ENCODE results near the gene B3GALT6. TPM values are rescaled to one million over a fixed set of nuclear protein-coding genes. Genes with fewer than 3 reads are reported as not detected.

The B3GALT6 gene
- total and polyA plus RNA-seq, 4 donors = 1.2 to 9.0 (median 8.3) TPM

- DNase-seq (ENCODE audit: low spot score) = no peak
- WGBS = 55% methylated on average over 19 of the region's 19 CpGs
- H3K4me3 ChIP-seq (ENCODE audit: low read depth in 1 of 3, low read length in 3 of 3) = no peak overlapping the region
- no peak for TF ChIP-seq ZBTB33 (IDR thresholded peaks at IDR 0.05)
- H3K36me3 ChIP-seq (ENCODE audit: control insufficient read depth in 4 of 4, insufficient read depth in 3 of 4, low read depth in 1 of 4, low read length in 3 of 4) = no peaks in the 10 kb centered on the region
- H3K9me3 ChIP-seq (ENCODE audit: control insufficient read depth in 4 of 4, low read length in 3 of 4) = no peaks in the 10 kb centered on the region
- H3K27me3 ChIP-seq (ENCODE audit: control insufficient read depth in 4 of 4, insufficient read depth in 4 of 4, low read length in 3 of 4) = peaks cover 0 to 8% (median 0%) of the 10 kb centered on the region in 4 donors
- no peak overlapping the region for H3K9ac ChIP-seq (ENCODE audit: low read depth in 1 of 2, low read length in 2 of 2)
- H3K4me1 ChIP-seq (ENCODE audit: control insufficient read depth in 4 of 4, insufficient read depth in 4 of 4, low read length in 3 of 4) = peaks cover 0 to 6% (median 1%) of the 10 kb centered on the region in 4 donors
- no peak overlapping the region for H3K27ac ChIP-seq (ENCODE audit: low read depth in 1 of 2, low read length in 2 of 2)
Observed at GRCh38 chr1:1206966-1207531, 25.0 kb upstream of the B3GALT6 start.

- no peak overlapping the region for H3K27ac ChIP-seq (ENCODE audit: low read depth in 1 of 2, low read length in 2 of 2)
- no peak overlapping the region for H3K4me3 ChIP-seq (ENCODE audit: low read depth in 1 of 3, low read length in 3 of 3)
- H3K36me3 ChIP-seq (ENCODE audit: control insufficient read depth in 4 of 4, insufficient read depth in 3 of 4, low read depth in 1 of 4, low read length in 3 of 4) = no peaks in the 10 kb centered on the region
- peaks cover 0 to 8% (median 0%) of the 10 kb centered on the region in 4 donors for H3K27me3 ChIP-seq (ENCODE audit: control insufficient read depth in 4 of 4, insufficient read depth in 4 of 4, low read length in 3 of 4)
- WGBS = 65% methylated on average over 11 of the region's 11 CpGs
- TF ChIP-seq, protein P1, sequence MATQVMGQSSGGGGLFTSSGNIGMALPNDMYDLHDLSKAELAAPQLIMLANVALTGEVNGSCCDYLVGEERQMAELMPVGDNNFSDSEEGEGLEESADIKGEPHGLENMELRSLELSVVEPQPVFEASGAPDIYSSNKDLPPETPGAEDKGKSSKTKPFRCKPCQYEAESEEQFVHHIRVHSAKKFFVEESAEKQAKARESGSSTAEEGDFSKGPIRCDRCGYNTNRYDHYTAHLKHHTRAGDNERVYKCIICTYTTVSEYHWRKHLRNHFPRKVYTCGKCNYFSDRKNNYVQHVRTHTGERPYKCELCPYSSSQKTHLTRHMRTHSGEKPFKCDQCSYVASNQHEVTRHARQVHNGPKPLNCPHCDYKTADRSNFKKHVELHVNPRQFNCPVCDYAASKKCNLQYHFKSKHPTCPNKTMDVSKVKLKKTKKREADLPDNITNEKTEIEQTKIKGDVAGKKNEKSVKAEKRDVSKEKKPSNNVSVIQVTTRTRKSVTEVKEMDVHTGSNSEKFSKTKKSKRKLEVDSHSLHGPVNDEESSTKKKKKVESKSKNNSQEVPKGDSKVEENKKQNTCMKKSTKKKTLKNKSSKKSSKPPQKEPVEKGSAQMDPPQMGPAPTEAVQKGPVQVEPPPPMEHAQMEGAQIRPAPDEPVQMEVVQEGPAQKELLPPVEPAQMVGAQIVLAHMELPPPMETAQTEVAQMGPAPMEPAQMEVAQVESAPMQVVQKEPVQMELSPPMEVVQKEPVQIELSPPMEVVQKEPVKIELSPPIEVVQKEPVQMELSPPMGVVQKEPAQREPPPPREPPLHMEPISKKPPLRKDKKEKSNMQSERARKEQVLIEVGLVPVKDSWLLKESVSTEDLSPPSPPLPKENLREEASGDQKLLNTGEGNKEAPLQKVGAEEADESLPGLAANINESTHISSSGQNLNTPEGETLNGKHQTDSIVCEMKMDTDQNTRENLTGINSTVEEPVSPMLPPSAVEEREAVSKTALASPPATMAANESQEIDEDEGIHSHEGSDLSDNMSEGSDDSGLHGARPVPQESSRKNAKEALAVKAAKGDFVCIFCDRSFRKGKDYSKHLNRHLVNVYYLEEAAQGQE (IDR thresholded peaks at IDR 0.05) = no peak
- TF ChIP-seq GABPA (IDR thresholded peaks at IDR 0.05 in 1 of 2, conservative IDR thresholded peaks at IDR 0.05 in 1 of 2) (no peak), HNF4A (conservative IDR thresholded peaks at IDR 0.05) (no peak), YY1 (IDR thresholded peaks at IDR 0.05) (no peak), FOXA1 (IDR thresholded peaks at IDR 0.05) (no peak), RXRA (IDR thresholded peaks at IDR 0.05) (no peak), FOXA2 (IDR thresholded peaks at IDR 0.05) (no peak), NR2F2 (IDR thresholded peaks at IDR 0.05) (no peak), ZBTB33 (IDR thresholded peaks at IDR 0.05) (no peak), EGR1 (IDR thresholded peaks at IDR 0.05; ENCODE audit: low read depth in 2 of 2) (no peak), SP1 (IDR thresholded peaks at IDR 0.05) (no peak)
- no peak for DNase-seq (ENCODE audit: low spot score)
- H3K9me3 ChIP-seq (ENCODE audit: control insufficient read depth in 4 of 4, low read length in 3 of 4) = no peaks in the 10 kb centered on the region
- peaks cover 0 to 6% (median 1%) of the 10 kb centered on the region in 4 donors for H3K4me1 ChIP-seq (ENCODE audit: control insufficient read depth in 4 of 4, insufficient read depth in 4 of 4, low read length in 3 of 4)
- H3K9ac ChIP-seq (ENCODE audit: low read depth in 1 of 2, low read length in 2 of 2) = no peak overlapping the region
Observed at GRCh38 chr1:1207571-1207892, 24.5 kb upstream of the B3GALT6 start.
